Esophagus squamous epithelium (tissue), 5 donors: Measurements from ENCODE around the gene RBFOX2. TPM values are rescaled to one million over a fixed set of nuclear protein-coding genes. Genes with fewer than 3 reads are reported as not detected.

Source experiments
- DNase-seq: peaks from one replicate; lab custom pipeline; 2025; lab: John Stamatoyannopoulos, UW
- H3K27ac ChIP-seq, 4 donors: fragments of 200-600 bp; sonication (generic); one replicate each; pipeline ENCODE4 v1.5.1; 2016 to 2019; ENCODE audit warnings: mild to moderate bottlenecking in 1 of 4
- H3K27me3 ChIP-seq, 4 donors: fragments of 200-600 bp; sonication (generic); 1 replicate in 3 of 4; 2 replicates in 1 of 4; pipeline versions ENCODE4 v1.5.1 to v1.6.0; 2017 to 2021; ENCODE audit warnings: antibody characterized with exemption in 1 of 4
- H3K36me3 ChIP-seq, 3 donors: fragments of 200-600 bp; sonication (generic); one replicate each; pipeline ENCODE4 v1.5.1; 2016 to 2019
- H3K4me1 ChIP-seq, 3 donors: fragments of 200-600 bp; sonication (generic); one replicate each; pipeline ENCODE4 v1.5.1; 2017 to 2019
- H3K4me3 ChIP-seq, 4 donors: fragments of 200-600 bp; sonication (generic); 1 replicate in 3 of 4; 2 replicates in 1 of 4; pipeline ENCODE4 v1.5.1; 2016 to 2019; ENCODE audit warnings: mild to moderate bottlenecking in 2 of 4, moderate library complexity in 1 of 4
- H3K9me3 ChIP-seq, 3 donors: fragments of 200-600 bp; sonication (generic); one replicate each; pipeline ENCODE4 v1.5.1; 2016 to 2019
- CTCF ChIP-seq, 6 experiments: fragments of 450-650 bp in 4 of 6; fragments of 200-600 bp in 2 of 6; sonication (generic) in 2 of 6; IDR thresholded peaks; one replicate each; pipeline ENCODE4 v1.5.1; 2016 to 2019; ENCODE audit warnings: antibody characterized with exemption in 6 of 6, mild to moderate bottlenecking in 4 of 6, moderate library complexity in 4 of 6
- POLR2A ChIP-seq, 4 donors: fragments of 450-650 bp; IDR thresholded peaks; one replicate each; pipeline ENCODE4 v1.6.1; 2017; ENCODE audit warnings: antibody characterized with exemption in 4 of 4, mild to moderate bottlenecking in 4 of 4, moderate library complexity in 3 of 4
- WGBS, 2 donors: methylation state at CpG; one replicate each; pipeline ENCODE4 v1.1.5; 2018; 5-methylcytosine and 5-hydroxymethylcytosine counted together
- intact Hi-C: fragments of 100-400 bp; cut with DNase I; formaldehyde crosslinking; loops from one replicate; pipeline ENCODE4 v1.15.0; 2022
- total RNA-seq, 4 donors: library from RNA; depleted of rRNA; stranded (reverse); fragments of >200 nt; gene quantifications; one replicate each; pipeline ENCODE4 v1.1.0, GENCODE V29; 2016
- donor health status: DM: yes; HTN: yes; CAD: no.

Gene RBFOX2
- total RNA-seq, 4 donors from 2014 or later, result 33.3 to 69.6 (median 46.3) TPM

- no peak for DNase-seq
- H3K36me3 ChIP-seq, result no peaks in the 10 kb centered on the region
- no peak overlapping the region for H3K27ac ChIP-seq
- no peak overlapping the region for H3K4me3 ChIP-seq
- intact Hi-C loops, result no loop called here
- H3K9me3 ChIP-seq, result no peaks in the 10 kb centered on the region
- H3K27me3 ChIP-seq, result no peaks in the 10 kb centered on the region
- TF ChIP-seq POLR2A (IDR thresholded peaks at IDR 0.05) (no peak), CTCF (IDR thresholded peaks at IDR 0.05) (no peak)
- WGBS, 2 donors, result 69 to 76% methylated on average over 2 of the region's 2 CpGs
- peaks cover 0 to 52% (median 5%) of the 10 kb centered on the region in 3 donors for H3K4me1 ChIP-seq
These were observed 37.5 kb downstream of the RBFOX2 start for GRCh38 chr22:35991168-35991567.

- no peak for TF ChIP-seq POLR2A (IDR thresholded peaks at IDR 0.05)
- no peaks in the 10 kb centered on the region for H3K27me3 ChIP-seq
- no peak overlapping the region for H3K4me3 ChIP-seq
- H3K27ac ChIP-seq, result no peak overlapping the region
- H3K9me3 ChIP-seq, result no peaks in the 10 kb centered on the region
- WGBS, 2 donors, result 61 to 78% methylated on average over 4 of the region's 4 CpGs
- no peak for DNase-seq
- peaks cover 0 to 56% (median 0%) of the 10 kb centered on the region in 3 donors for H3K4me1 ChIP-seq
- intact Hi-C loops, result no loop called here
- H3K36me3 ChIP-seq, result no peaks in the 10 kb centered on the region
These were observed 40.6 kb downstream of the RBFOX2 start for GRCh38 chr22:35988030-35988429.

GRCh38 chr22:35987487-35987886 is 41.1 kb downstream of the RBFOX2 start:
- intact Hi-C loops, result no loop called here
- TF ChIP-seq CTCF (IDR thresholded peaks at IDR 0.05) (no peak), POLR2A (IDR thresholded peaks at IDR 0.05) (no peak)
- H3K27me3 ChIP-seq, result no peaks in the 10 kb centered on the region
- H3K4me3 ChIP-seq, result no peak overlapping the region
- WGBS, 2 donors, result 61 to 71% methylated on average over 1 of the region's 1 CpG
- H3K27ac ChIP-seq, result no peak overlapping the region
- H3K36me3 ChIP-seq, result no peaks in the 10 kb centered on the region
- no peak for DNase-seq
- H3K9me3 ChIP-seq, result no peaks in the 10 kb centered on the region
- peaks cover 0 to 58% (median 0%) of the 10 kb centered on the region in 3 donors for H3K4me1 ChIP-seq

GRCh38 chr22:35986088-35986487 is 42.5 kb downstream of the RBFOX2 start:
- no peak for DNase-seq
- TF ChIP-seq CTCF (IDR thresholded peaks at IDR 0.05) (no peak), POLR2A (IDR thresholded peaks at IDR 0.05) (no peak)
- intact Hi-C loops, result no loop called here
- 44 to 55% methylated on average over 2 of the region's 2 CpGs for WGBS, 2 donors
- H3K4me3 ChIP-seq, result no peak overlapping the region
- no peaks in the 10 kb centered on the region for H3K9me3 ChIP-seq
- H3K36me3 ChIP-seq, result no peaks in the 10 kb centered on the region
- no peaks in the 10 kb centered on the region for H3K27me3 ChIP-seq
- peak overlapping the region in 2 of 4 donors; percentile 2 to 40 for H3K27ac ChIP-seq
- peaks cover 0 to 60% (median 0%) of the 10 kb centered on the region in 3 donors for H3K4me1 ChIP-seq

GRCh38 chr22:35985371-35985770 is 43.3 kb downstream of the RBFOX2 start:
- TF ChIP-seq CTCF (IDR thresholded peaks at IDR 0.05), result no peak
- no peak for TF ChIP-seq POLR2A (IDR thresholded peaks at IDR 0.05)
- 59 to 79% methylated on average over 3 of the region's 3 CpGs for WGBS, 2 donors
- Histone ChIP-seq H3K4me3 (no peak overlapping the region), H3K27ac (peak overlapping the region in 1 of 4 donors; percentile 40), H3K4me1 (peaks cover 0 to 55% (median 0%) of the 10 kb centered on the region in 3 donors), H3K9me3 (no peaks in the 10 kb centered on the region), H3K27me3 (no peaks in the 10 kb centered on the region), H3K36me3 (no peaks in the 10 kb centered on the region)
- intact Hi-C loops, result no loop called here
- no peak for DNase-seq
